Measurements from ENCODE around the gene STRIP2. TPM values are rescaled to one million over a fixed set of nuclear protein-coding genes. Genes with fewer than 3 reads are reported as not detected.
"Not testable (repeated sequence)": the region's sequence is repeated elsewhere in the genome, so short reads cannot be mapped to it uniquely, and the experiment has no call there.

STRIP2 gene
- total RNA-seq, 1 experiment from 2014 or later = 6.5 TPM

GRCh38 chr7:129532375-129532774 is 98.1 kb downstream of the STRIP2 start (continued):
- no peak for TF ChIP-seq IRF1 (CRISPR knock-in tag; IDR thresholded peaks at IDR 0.05)
- TF ChIP-seq, protein P1, sequence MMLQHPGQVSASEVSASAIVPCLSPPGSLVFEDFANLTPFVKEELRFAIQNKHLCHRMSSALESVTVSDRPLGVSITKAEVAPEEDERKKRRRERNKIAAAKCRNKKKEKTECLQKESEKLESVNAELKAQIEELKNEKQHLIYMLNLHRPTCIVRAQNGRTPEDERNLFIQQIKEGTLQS (CRISPR knock-in tag; conservative IDR thresholded peaks at IDR 0.05) = no peak
- TF ChIP-seq, protein P2, sequence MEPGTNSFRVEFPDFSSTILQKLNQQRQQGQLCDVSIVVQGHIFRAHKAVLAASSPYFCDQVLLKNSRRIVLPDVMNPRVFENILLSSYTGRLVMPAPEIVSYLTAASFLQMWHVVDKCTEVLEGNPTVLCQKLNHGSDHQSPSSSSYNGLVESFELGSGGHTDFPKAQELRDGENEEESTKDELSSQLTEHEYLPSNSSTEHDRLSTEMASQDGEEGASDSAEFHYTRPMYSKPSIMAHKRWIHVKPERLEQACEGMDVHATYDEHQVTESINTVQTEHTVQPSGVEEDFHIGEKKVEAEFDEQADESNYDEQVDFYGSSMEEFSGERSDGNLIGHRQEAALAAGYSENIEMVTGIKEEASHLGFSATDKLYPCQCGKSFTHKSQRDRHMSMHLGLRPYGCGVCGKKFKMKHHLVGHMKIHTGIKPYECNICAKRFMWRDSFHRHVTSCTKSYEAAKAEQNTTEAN (CRISPR knock-in tag; IDR thresholded peaks at IDR 0.05) = no peak

DNA sequence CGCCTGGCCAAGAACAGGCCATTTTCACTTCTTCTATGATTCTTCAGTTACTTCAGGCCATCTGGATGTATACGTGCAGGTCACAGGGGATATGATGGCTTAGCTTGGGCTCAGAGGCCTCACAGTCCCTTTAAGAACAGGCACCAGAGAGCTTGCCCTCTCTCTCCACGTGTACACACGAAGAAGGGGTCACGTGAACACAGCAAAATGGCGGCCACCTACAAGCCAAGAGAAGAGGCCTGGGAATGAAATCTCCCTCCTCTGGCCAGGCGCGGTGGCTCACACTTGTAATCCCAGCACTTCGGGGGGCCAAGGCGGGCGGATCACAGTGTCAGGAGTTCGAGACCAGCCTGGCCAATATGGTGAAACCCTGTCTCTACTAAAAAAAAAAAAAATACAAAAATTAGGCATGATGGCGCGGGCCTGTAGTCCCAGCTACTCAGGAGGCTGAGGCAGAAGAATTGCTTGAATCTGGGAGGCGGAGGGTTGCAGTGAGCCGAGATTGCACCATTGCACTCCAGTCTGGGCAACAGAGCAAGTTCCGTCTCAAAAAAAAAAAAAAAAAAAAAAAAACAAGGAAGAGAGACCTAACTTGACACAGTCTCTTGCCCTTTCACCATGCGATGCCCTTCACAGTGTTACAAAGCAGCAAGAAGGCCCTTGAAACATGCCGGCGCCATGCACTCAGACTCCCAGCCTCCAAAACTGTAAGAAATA is 100.5 kb downstream of the STRIP2 start:
- H3K27ac Mint-ChIP-seq; POLR2A ChIA-PET; H3K27me3 Mint-ChIP-seq (ENCODE audit: low read depth); ATAC-seq; DNase-seq (ENCODE audit: low spot score); H3K36me3 Mint-ChIP-seq; H3K4me3 Mint-ChIP-seq; H3K9me3 Mint-ChIP-seq: not testable (repeated sequence)
- CTCF ChIA-PET = interaction anchor here (0.7 to 3.3 kb wide), 2 partner anchors 73 to 321 kb away, joined by 3 to 14 read pairs; no protein-coding TSS in a partner anchor
- peaks cover 20% of the 10 kb centered on the region for H3K4me1 Mint-ChIP-seq

- Mint-ChIP-seq H3K27me3 (ENCODE audit: low read depth) (no peaks in the 10 kb centered on the region; the same call in none of the 2 replicates), H3K4me1 (peaks cover 20% of the 10 kb centered on the region), H3K36me3 (no peaks in the 10 kb centered on the region), H3K27ac (no peak overlapping the region), H3K9me3 (no peaks in the 10 kb centered on the region), H3K4me3 (no peak overlapping the region)
- TF ChIP-seq CBFB (CRISPR knock-in tag; IDR thresholded peaks at IDR 0.05; ENCODE audit: low read depth) = no peak
- no peak for TF ChIP-seq PRDM15 (CRISPR knock-in tag; IDR thresholded peaks at IDR 0.05)
- TF ChIP-seq, protein P1 (CRISPR knock-in tag; conservative IDR thresholded peaks at IDR 0.05) = no peak
- TF ChIP-seq ZNF396 (CRISPR knock-in tag; IDR thresholded peaks at IDR 0.05; ENCODE audit: borderline replicate concordance) = no peak
- TF ChIP-seq PRRX2 (CRISPR knock-in tag; IDR thresholded peaks at IDR 0.05) = no peak
- TF ChIP-seq MXD4 (CRISPR knock-in tag; IDR thresholded peaks at IDR 0.05; ENCODE audit: borderline replicate concordance) = no peak
- TF ChIP-seq HMGA2 (CRISPR knock-in tag; IDR thresholded peaks at IDR 0.05) = no peak
- ChIA-PET POLR2A (no interaction called here), CTCF (interaction anchor here (0.7 kb wide), 1 partner anchor 322 kb away, joined by 3 read pairs; no protein-coding TSS in a partner anchor)
- ATAC-seq (no peak), DNase-seq (ENCODE audit: low spot score) (no peak)
Observed at GRCh38 chr7:129535896-129536295, 101.7 kb downstream of the STRIP2 start.

DNA sequence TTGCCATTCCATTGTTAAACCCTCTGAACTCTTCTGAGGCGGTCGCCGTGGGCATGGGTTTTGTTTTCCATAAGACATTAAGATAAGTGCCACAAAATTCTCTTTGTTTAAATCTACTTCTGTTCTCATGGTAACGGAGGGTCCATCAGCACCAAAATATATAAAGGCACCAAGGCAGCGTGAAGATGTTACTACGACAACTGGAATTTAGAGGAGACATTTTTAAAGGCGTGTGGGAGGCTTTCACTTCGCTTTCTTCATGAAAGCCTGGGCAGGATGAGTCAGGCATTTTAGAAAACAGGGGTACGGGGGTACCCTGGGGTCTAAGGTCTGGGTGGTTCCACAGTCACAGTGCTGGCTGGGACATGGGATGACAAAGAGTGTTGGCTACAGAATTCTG is 102.1 kb downstream of the STRIP2 start:
- TF ChIP-seq, protein P2 (CRISPR knock-in tag; IDR thresholded peaks at IDR 0.05) = no peak
- no peak for TF ChIP-seq NR2C2 (CRISPR knock-in tag; IDR thresholded peaks at IDR 0.05)
- no peak for TF ChIP-seq ZMAT4 (CRISPR knock-in tag; IDR thresholded peaks at IDR 0.05)
- no peak for TF ChIP-seq CREM (CRISPR knock-in tag; IDR thresholded peaks at IDR 0.05)
- TF ChIP-seq CREB1 (CRISPR knock-in tag; IDR thresholded peaks at IDR 0.05) = no peak
- POLR2A ChIA-PET = no interaction called here
- DNase-seq (ENCODE audit: low spot score) (no peak), ATAC-seq (no peak)
- H3K36me3 Mint-ChIP-seq = no peaks in the 10 kb centered on the region
- no peaks in the 10 kb centered on the region; the same call in none of the 2 replicates for H3K27me3 Mint-ChIP-seq (ENCODE audit: low read depth)
- peaks cover 20% of the 10 kb centered on the region for H3K4me1 Mint-ChIP-seq
- H3K9me3 Mint-ChIP-seq = no peaks in the 10 kb centered on the region
- CTCF ChIA-PET = no interaction called here
- H3K4me3 Mint-ChIP-seq = no peak overlapping the region
- H3K27ac Mint-ChIP-seq = no peak overlapping the region

All from WTC11 (cell line).